Stimulated activated CD8-positive, alpha-beta memory T cell treated with anti-CD3 and anti-CD28 coated beads, Interleukin-12 subunit alpha, Interleukin-12 subunit beta, amount 100 ng/mL, for 1 hour (primary cell): ENCODE data around the gene FZD8.

Source experiments
- DNase-seq: peaks from one replicate; pipeline ENCODE4 v3.0.0-alpha.2; 2020; ENCODE audit warnings: low read depth

The FZD8 gene

DNA sequence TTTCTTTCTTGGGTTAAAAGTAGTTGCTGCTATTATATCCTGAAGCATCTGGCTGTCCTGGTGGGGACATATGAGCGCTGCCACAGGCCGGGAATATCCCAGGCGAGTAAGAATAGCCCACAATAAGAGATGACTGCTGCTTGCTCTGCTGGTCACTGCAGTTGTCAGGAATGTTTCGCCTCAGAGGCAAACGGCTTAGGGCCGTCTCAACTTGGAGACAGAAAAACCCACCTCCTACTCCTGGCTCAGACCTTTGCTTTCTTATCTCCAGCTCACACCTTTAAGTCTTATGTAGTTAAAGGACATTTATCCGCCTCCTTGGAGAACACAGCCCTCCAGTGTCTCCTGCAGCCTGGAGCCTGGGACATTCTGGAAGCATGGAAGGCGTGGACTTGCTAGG lies 36.9 kb downstream of the FZD8 start, which contains the start of gene GJD4:
GJD4 (plus strand) TSS at position 151 of the 400 bp plus-strand sequence; CDS start at position 378, 227 bp downstream.
- DNase-seq, result no peak

DNA sequence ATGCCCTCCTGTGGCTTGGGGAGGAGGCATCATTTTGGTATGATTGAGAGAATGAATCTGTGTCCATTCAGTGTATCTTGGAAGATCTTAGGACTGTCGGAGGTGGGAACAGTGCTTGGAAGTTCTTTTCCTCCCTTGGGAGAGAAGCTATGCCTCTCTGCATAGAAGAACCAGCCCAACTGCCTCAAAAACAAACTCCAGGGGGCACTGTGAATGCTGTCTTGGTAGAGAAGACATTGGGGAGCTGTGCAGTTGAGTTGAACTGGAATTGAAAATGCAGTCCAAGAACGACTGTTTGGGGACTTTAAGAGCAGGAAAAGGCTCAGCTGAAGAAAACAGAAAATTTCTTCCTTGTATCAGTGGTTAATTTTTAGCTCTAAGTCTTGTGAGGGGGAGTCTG lies 41.9 kb downstream of the FZD8 start:
- DNase-seq, result no peak

DNA sequence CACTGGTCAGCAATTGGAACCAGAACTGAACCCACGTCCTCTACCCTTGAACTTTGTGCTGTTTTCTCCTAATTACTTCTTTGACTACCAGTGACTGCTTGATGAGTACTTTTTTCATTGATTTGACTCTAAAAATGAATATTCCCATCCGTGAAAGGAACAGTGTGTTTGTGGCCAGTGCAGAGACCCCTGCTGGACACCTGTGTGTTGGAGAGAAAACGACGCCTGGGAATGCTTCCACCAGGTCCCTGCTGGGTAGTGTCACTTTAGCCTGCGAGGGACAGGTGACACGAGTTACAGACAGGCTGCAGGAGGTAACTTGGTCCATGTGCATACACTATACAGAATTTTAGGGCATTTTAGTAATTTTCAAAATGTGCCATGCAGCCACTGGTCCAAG lies 43.7 kb downstream of the FZD8 start:
- DNase-seq, result no peak

DNA sequence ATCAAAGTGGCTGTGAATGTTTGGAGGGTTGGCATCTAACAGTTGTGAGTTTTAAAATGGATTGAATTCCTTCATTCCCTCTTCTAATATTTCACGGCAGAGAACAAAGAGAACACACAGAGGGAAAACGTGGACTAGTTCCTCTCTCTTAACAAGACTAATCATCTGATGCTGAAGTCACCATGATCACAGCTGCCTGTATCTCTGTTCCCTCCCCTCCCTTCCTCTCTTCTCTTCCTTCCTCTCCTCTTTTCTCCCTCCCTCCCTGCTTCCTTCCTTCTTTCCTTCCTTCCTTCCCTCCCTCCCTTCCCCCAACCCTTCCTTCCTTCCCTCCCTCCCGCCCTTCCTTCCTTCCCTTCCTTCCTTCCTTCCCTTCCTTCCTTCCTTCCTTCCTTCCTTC lies 47.0 kb downstream of the FZD8 start:
- DNase-seq, result no peak

DNA sequence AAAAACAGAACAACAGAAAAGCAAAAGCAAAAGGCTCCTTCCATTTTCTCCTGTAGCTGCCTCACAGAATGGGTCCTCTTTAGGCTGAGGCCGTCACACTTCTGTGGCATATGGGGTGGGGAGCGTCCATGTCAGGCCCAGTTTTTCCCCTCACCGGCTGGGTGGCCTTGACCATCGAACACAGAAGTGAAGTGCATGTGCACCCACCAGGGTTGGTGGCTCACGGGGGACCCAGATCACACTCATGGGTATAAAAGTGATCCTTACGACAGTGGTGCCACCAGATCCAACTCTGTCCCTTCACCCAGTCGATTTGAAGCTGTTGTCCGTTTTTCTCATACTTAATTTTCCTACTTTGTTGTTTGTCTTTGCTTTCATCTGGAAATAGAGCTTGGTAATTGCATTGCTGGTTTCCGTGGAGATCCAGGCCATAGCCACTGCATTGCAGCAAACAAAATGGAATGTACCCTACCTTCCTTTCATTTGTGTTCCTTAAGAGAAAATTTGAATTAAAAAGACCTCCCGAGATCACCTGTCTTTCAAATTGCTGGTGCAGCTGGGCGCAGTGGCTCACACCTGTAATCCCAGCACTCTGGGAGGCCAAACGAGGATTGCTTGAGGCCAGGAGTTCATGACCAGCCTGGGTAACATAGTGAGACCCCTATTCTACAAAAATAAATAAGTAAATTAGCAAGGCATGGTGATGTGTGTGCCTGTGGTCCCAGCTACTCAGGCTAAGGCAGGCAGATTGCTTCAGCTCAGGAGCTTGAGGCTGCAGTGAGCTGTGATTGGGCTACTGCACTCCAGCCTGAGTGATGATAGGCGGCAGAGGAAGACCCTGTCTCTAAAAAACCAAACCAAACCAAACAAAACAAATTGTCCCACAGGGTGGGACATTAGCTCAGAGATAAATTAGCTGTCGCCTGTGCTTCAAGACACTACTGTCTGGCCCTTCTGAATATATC lies 47.7 kb downstream of the FZD8 start:
- no peak for DNase-seq

DNA sequence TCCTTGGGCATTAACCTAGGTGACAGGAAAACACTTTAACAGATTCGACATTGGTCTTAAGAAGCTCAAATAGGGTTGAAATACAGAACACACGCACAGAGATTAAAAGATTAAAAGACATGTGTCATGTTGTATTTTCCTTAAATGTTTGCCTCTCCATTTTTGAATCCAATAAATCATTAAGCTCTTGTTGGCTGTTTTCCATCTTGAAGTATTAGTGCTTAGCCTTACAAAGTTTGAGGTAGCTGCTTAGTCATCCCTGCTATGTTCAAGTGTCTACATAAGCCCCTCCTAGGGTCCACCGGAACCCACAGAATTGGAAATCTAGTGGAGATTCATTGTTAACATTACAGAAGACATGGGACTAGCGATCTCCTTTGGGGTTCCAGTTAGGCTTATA lies 49.7 kb downstream of the FZD8 start:
- no peak for DNase-seq

DNA sequence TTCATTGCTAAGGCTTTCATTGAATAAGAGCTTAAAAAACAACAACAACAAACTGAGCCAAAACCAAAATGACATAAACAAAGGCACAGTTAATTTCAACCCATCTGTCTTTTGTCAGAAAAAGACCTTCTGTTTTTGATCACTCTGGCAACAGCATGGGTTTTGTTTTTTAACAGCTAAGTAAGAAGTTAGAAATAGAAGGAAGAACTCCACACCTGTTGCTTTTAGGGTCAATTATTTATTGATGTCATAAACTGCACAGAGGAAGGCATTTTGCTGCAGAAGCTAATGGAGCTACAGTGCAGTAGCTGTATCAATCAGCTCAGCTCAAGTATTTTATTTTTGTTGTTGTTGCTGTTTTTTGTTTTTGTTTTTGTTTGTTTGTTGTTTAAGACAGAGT lies 53.3 kb downstream of the FZD8 start:
- DNase-seq, result no peak
